Ishikawa (cell line): Measurements from ENCODE around the gene PSTPIP2.

ENCODE experiments used
- CEBPB ChIP-seq: IDR thresholded peaks from 2 replicates; pipeline ENCODE4 v1.6.1; 2012
- EP300 ChIP-seq: IDR thresholded peaks from 2 replicates; pipeline ENCODE4 v1.6.1; 2012; ENCODE audit warnings: borderline replicate concordance
- FOXM1 ChIP-seq: IDR thresholded peaks from 2 replicates; pipeline ENCODE4 v1.6.1; 2012; ENCODE audit warnings: low read depth, borderline replicate concordance
- RAD21 ChIP-seq: IDR thresholded peaks from 2 replicates; pipeline ENCODE4 v1.6.1; 2012; ENCODE audit warnings: low read depth
- TAF1 ChIP-seq: IDR thresholded peaks from 2 replicates; pipeline ENCODE4 v1.6.1; 2012; ENCODE audit warnings: low read depth, mild to moderate bottlenecking
- TCF12 ChIP-seq: IDR thresholded peaks from 2 replicates; pipeline ENCODE4 v1.6.1; 2012; ENCODE audit warnings: low read depth

DNA sequence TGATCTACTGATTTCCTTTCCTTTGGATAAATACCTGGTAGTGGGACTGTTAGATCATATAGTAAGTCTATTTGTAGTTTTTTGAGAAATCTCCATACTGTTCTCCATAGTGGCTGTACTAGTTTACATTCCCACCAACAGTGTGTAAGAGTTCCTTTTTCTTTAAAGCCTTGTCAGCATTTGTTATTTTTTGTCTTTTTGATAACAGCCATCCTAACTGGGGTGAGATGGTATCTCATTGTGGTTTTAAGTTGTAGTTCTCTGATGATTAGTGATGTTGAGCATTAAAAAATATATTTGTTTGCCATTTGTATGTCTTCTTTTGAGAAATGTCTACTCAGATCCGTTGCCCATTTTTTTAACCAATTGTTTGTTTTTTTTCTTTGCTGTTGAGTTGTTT lies 71.0 kb downstream of the PSTPIP2 start:
- TF ChIP-seq EP300 (no peak), TCF12 (no peak), CEBPB (no peak), RAD21 (no peak), FOXM1 (no peak), TAF1 (no peak)
